ENCODE results near the gene UTY.

The UTY gene

DNA sequence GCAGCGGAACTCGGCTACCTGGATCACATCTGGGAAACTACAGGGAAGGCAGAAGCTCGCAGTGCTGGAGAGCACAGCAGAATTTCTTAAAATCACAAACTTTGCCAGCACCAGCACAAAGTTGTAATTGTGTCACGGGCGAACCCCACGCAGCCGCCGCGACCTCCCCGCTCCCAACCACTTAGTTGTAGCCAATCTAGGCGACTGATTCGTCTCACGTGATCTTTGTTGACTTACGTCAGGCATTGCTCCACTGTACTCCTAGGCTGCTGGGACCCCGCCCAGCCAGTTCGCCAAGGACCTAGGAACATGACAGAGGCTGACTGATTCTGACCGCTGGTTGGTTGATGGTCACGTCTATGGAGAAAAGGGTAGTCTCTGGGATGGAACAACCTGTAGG lies at the start of gene UTY:
TSS of gene UTY (minus strand) at position 206 of the 400 bp plus-strand sequence. CDS start 368 bp downstream, outside the sequence.
- no peak for FAIRE-seq

DNA sequence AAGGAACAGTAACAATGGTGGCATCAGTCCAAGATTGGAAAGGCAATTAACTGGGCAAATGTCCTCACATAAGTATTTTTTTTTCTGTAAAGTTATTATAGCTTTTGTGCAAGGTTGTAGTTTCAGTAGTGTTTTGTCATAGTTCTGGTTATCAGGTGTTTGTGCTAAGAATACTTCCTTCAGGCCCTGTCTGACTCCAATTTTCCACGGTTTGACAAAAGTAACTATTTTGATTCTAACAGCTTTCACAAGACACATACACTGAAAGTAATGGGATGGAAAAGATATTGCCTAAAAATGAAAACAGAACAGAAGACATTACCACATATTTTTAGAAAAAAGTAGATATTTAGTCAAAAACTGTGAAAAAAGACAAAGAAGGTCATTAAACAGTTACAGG lies 40.6 kb upstream of the UTY start:
- no peak for FAIRE-seq

DNA sequence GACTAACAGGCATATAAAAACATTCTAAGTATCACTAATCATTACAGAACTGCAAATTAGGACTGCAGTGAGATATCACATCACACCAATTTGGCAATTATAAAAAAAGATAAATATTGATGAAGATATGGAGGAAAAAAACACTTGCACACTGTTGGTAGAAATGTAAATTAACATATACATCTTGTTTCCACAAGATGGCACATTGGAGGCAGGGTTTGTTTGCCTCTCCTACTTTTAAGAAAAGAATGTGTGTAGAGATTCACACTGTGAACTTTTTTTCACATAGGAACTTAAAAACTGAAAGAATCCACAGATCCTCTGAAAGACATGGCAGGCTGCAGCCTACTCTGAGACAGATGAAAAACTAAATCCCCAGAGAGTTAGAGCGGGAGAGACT lies 21.4 kb upstream of the UTY start:
- FAIRE-seq: no peak

DNA sequence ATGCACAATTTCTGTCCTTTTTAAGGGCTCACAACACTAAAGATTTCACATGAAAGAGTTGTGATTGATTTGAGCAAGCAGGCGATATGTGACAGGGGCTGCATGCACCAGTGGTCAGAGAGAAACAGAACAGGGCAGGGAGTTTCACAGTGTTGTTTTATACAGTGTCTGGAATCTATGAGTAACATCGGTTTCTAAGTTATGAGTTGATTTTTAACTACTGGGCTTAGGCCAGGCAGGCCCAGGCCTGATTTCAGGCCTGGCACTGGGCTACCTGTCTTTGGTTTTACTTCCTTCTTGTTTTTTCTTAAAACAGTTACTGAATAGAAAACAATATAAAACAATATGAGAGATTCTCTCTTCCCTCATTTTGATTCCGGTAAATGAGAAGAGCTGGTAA lies 13.9 kb upstream of the UTY start:
- no peak for FAIRE-seq

DNA sequence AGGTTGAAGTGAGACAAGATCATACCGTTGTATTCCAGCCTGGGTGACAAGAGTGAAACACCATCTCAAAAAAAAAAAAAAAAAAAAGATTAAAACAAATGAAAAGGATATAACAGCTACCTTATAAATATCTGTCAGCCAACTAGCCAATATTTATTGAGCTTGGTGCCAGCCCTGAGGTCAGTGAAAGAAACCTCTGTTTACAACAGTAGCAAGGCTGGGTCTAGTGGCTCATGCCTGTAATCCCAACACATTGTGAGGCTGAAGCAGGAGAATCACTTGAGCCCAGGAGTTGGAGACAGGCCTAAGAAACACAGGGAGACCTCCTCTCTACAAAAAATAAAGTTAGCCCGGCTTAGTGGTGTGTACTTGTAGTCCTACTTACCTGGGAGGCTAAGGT lies 12.6 kb upstream of the UTY start:
- FAIRE-seq: no peak

DNA sequence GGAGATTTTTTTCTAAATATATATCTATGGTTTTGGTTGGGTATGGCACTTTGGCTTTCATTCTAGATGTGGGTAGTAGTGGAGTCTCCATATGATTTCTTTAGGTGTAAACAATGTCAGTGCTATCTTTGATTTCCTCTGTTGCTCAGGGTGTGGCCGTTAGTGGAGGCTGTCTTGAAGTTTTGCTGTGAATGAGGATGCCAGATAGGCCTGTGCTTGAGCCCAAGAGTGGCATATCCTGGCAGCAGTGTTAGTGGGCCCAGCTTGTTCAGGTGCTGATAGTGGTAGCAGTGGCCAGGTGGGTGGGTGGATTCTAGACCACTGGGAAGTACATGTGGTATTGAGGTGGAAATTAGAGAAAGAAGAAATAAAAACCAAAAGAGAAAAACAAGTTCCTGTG lies 8.9 kb upstream of the UTY start:
- FAIRE-seq: no peak

DNA sequence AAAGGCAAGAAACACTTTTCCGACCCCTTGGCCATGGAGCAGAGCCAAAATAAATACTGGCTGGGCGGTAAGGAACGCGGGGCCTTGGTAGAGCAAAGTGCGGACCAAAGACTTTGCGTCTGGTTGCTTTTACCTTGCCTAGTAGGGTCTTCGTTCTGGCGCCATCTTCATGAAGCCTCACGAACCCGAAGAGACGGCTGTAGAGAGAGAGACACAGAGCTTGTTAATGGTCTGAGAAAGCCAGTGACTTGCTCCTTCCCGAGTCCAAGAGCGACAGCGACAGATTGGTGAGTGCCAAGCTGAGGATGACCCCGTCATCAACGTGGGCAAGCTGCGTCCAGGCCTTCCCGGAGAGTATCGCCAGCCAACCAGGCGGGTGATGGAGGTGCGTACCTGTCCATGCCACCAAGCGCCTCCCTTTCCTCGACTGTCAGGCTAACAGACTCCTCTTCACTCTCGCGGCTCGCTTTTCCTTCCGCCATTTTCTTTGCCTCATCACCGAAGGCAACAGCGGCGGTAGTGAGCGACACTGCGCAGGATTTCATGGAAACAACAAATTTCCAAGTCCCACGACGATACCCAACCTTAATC lies 617 bp downstream of the UTY start:
- no peak for FAIRE-seq

DNA sequence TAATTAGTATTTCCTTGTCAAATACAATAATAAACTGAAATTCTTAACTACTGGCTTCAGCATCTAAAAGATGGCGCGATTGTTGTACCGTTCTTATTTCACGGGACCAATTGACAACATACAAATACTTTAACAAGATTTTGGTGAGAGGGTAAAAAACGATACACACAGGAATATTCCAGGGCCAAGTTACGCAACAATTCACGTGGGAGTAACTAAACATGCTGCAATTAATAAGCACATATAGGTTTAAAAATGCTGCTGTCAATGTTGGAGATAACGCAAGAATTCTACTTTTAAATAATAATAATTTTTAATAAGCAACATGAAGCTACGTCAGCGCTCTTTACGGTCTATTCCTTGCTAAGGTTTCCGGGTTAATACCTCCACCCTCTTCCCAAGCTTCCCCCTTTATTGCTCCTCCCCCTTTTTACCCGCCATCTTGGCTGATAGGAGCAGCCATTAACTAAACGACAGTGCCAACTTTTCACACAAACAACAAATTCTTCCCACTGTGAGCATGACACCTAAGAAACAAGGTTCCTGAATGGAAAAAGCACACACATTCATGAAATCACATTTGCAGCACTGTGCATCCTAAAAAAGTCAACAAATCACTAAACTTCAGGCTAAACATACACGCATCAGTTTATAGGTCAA lies 1.6 kb downstream of the UTY start:
- no peak for FAIRE-seq

DNA sequence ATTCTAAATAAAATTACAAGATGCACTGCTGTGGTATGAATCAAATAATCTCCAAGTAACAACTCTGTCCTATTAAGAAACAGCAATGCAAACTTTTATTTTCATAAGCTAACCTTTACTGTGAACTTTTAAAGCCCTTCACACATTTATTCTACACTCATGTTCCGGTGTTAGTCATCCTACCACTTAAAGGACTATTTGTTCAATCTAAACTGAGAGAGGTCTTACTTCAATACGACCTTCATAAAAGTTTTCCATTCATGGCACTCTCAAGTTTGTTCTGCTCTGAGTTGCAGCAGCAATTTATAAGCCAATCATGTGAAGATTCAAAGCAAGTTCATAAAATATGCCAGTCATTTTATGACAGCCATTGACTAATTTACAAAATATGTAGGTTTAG lies 4.8 kb downstream of the UTY start:
- no peak for FAIRE-seq

DNA sequence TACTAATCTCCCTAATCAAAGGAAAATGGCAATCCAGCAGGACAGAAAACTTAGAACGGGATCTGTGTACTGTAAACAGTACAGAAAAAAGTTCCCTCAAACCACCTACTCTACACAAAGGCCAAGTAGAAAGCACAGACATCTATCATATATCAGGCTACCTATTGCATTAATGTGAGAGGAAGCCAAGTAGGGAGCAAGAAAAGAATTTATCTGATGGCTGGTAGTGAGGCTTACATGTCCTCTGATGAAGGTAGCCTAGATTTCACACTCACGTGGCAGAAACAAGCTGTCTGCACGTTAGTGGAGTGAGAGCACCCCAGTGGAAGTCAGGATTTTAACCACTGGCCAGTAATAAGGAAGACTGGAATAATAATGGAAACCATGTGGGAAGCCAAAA lies 28.3 kb downstream of the UTY start:
- no peak for FAIRE-seq

DNA sequence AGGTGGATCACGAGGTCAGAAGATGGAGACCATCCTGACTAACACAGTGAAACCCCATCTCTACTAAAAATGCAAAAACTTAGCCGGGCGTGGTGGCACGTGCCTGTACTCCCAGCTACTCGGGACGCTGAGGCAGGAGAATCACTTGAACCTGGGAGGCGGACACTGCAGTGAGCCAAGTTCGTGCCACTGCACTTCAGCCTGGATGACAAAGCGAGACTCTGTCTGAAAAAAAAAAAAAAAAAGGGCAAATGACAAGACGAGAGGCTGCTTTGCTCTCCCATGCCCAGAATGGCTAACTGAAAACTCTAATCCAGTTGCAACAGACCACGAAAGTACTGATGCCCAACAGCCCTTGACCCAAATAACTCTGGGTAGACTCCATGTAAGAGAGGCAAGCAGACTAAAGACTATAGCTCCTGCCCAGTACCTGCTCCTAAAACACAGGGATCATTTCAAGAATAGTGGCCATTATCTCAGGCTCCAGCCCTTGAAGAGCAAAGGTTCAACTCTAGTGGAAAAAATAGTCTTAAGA lies 29.2 kb downstream of the UTY start:
- no peak for FAIRE-seq

DNA sequence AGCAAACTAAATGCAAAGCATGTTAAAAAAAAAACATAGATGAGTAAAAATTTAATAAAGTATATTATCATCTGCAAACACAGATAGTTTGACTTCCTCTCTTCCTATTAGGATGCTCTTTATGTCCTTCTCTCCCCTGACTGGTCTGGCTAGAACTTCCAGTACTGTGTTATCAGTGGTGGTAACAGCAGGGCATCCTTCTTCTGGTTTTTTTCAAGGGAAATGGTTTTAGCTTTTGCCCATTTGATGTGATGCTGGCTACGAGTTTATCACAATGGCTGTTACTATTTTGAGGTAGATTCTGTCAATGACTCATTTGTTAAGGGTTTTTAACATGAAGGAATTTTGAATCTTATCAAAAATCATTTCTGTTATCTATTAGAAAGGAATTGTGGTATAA lies 34.3 kb downstream of the UTY start:
- FAIRE-seq: no peak

DNA sequence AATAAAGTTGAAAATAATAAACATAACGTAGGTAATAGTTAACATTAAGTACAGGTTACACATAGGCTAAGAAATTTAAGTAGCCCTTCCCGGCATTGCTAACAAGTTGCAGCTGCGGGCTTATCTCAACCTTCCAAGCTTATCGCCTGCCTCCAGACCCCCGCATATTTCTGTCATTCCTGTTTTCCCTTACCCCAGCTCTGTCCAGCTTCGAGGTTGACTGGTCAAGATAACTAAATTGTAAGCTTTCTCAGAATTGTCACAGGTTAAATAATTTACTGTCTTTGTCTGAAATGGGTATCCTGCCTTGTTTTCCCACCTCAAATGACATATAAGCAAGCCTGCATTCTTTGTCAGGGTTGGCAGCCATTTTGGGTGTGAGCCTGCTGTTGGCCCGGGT lies 36.7 kb downstream of the UTY start:
- no peak for FAIRE-seq

DNA sequence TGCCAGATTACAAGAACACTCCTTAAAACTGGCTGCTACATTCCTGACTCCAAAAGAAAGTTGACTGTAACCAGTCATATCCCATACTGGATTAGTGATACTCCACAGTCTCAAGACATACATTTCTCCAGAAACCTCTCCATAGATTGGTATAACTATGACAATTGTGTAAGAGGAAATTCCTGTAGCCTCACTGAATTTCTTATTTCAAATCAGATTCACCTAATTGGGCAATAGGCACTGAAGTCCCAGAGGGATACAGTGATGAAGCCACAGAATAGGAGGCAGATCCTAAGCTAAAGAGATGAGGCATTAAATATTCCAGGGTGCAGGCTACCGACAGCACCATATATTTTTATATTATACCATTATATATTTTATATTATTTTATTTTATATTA lies 39.0 kb downstream of the UTY start:
- FAIRE-seq: no peak

DNA sequence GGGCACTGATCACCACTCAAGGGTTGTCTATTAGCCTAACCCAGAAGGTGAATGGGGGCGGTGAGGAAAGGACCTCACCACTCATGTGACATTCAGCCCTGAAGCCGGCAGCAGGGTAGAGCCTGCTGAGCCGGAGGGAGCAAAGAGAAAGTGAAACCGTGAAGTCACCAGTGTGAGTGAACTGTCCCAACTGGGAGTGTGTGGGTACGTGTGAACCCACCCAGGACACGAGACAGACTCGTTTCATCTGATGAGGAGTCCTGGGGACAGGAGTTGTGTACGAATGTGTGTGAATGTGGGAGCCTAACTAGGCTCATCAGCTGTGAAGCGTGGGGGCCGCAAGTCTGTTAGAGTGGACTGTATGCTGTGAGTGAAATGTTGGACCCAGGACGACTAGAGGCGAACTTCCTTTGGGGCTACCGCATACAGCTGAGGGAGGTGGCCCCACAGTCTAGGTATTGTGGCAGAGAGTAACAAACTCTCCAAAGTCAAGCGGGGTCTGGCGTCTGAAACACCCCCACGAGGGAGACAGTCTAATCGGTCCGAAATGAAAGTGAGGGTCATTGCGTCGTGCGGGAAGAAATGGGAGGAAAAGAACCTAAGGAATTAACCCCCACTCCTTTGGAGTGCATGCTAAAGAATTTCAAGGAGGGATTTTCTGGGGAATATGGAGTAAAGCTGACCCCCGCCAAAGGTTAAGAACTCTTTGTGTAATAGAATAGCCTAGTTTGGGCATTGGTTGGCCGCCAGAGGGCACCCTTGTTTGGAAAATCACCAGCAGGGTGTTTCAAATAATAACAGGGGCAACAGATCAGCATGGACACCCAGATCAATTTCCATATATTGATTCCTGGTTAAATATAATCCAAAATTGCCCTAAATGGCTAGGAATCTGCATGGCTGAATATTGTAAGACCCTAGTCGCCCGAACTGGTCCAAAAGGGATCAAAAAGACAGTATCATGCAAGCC lies 43.6 kb downstream of the UTY start:
- FAIRE-seq: no peak

DNA sequence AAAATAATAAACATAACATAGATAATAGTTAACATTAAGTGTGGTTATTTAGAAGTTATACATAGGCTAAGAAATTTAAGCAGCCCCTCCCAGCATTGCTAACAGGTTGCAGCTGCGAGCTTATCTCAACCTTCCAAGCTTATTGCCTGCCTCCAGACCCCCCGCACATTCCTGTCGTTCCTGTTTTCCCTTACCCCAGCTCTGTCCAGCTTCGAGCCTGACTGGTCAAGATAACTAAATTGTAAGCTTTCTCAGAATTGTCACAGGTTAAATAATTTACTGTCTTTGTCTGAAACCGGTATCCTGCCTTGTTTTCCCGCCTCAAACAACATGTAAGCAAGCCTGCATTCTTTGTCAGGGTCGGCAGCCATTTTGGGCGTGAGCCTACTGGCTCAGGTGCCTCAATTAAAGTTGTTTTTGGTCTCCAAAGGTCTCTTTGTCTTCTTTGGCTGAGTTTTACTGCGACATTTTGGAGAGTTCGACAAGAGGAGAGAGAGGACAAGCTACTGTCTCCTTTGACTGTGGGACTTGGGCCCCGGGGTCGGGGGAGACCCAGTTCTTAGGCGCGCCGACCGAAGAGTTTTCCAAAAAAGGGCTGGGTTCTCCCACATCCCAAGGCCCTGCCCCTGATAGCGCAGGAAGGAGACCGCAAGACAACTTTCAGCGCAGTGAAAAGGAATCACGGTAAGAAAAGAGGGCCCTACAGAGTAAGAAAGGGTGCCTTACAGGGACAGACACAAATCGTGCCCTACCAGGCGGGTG lies 44.4 kb downstream of the UTY start:
- FAIRE-seq: no peak

DNA sequence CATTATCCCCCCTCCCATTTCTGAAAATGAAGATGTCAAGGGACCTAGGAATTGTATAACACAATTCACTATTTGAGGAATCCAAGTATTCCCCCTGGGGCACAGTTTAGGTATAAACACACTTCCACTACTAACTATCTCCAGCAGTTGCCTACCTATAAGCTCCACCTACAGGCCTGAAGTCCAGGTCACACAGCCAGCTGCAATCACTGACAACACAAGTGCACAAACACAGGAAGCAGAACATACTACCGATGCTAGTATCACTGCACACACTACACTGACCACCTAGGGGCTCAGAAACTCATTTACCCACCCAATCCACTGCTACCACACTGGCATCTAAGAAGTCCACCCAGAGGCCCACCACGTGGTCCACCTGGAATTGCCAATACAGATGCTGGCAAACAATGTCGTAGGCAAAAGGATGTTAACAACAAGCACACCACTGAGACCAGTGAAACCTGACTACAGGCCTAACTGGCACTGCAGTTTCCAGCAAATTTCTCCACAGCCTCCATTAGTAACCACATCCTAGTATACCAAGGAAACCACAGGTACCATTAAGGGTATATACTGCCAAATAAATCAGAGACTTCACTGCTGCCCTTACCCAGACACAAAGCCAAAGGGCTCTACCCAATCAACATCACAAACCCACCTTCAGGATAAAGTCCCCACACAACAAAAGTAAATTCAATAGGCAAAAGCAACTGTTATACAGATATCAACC lies 47.4 kb downstream of the UTY start:
- FAIRE-seq: no peak

DNA sequence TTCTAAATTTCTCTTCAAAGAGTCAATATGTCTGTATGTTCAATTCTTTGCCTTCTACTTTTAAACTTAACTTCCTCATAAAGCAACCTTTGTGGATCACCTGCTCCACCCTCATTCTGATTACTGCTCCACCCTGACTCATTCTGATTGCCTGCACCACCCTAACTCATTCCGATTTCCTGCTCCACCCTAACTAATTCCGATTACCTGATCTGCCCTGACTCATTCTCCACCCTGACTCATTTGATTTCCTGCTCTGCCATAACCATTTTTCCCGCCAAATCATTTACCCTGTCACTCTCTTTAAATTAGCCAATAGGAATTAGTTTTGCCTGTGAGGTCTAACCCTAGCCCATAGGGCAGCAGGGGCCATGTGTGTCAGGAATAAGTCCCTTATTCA lies 50.3 kb downstream of the UTY start:
- no peak for FAIRE-seq

DNA sequence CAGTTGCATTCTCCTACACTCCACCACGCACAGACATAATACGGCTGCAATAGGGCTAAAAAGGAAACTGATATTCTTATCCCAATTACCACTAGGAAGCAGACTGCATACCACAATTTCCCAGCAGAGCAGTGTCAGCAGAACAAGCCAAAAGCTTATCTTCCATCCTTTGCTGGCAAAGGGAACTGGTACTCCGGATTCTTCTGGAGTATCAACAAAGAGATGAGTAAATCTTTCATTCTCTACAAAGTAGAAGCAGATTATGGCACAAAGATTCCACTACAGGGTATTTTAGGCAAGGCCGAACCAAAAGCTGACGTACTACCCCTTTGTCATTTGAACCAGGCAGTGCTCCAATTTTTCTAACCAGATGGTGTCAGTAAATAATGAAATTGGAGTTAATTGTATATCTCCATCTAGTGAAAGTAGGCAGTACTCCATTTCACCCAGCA lies 56.5 kb downstream of the UTY start:
- FAIRE-seq: no peak

DNA sequence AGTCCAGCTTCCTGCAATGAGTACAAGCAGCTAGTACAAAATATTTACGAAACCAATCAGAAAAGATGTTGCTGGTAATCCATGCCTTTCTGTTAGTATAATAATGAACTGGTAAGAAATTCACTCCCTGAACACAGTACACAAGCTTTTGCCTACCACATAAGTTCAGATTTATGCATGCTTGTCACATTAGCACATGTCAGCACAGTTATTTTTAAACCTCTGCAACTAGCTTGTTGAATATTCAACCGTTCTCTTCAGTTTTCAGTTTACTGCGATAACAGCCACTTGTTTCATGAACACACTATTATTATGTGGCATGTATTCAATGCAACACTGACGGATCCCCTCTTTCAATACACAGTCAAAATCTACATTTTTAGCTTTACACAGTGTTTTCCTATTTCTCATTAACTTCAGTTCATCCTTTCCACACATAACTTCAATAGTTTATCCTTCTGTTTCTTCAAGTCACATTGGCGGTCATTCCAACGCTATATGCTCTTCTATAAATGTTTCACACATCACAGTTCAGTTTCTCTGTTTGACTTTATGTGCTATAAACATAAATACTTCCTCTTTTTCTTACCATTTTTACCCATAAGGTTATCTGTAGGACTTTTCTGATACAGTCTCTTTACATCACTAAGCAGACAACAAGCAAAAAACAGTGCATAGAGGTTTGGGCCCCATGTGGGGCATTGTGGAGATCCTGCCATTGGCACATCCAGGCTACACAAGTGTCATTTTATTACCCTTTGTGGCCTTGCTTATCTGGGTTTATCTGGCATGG lies 62.8 kb downstream of the UTY start:
- no peak for FAIRE-seq

DNA sequence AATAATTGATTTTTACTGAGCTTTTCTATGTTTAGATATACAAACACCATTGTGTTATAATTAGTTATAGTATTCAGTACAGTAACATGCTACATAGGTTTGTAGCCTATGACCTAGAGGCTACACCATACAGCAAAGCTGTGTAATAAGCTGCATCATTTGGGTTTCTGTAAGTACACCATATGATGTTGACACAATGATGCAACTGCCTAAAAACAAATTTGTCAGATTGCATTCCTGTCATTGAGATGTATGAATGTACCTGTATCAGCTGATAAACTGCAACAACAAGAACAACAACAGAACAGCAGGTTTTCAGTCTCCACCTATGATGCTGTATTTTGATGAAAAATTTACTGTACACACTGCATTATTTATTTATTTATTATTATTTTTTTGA lies 64.3 kb downstream of the UTY start:
- FAIRE-seq: no peak

Measured in endometrium (tissue), 2 donors.